ENCODE measurements around the gene GPHN.

DNA sequence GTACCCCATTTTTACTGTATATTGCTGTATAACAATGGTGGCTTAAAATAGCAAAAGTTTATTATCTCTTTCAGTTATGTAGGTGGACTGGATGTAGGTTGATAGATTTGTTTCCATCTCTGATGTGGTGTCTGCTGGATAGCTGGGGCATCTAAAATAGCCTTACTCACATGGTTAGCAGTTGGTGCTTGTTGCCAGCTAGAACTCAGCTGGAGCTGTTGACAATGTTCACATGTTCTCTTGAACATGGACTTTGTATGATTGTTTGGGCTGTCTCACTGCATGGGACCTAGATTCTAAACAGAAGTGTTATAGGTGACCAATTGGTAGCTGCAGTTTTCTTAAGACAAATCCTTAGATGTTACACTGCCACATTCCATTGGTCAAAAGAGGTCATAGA is 126.9 kb downstream of the GPHN start:
- TF ChIP-seq EP300 (IDR thresholded peaks at IDR 0.05): no peak
- TF ChIP-seq, protein P1, sequence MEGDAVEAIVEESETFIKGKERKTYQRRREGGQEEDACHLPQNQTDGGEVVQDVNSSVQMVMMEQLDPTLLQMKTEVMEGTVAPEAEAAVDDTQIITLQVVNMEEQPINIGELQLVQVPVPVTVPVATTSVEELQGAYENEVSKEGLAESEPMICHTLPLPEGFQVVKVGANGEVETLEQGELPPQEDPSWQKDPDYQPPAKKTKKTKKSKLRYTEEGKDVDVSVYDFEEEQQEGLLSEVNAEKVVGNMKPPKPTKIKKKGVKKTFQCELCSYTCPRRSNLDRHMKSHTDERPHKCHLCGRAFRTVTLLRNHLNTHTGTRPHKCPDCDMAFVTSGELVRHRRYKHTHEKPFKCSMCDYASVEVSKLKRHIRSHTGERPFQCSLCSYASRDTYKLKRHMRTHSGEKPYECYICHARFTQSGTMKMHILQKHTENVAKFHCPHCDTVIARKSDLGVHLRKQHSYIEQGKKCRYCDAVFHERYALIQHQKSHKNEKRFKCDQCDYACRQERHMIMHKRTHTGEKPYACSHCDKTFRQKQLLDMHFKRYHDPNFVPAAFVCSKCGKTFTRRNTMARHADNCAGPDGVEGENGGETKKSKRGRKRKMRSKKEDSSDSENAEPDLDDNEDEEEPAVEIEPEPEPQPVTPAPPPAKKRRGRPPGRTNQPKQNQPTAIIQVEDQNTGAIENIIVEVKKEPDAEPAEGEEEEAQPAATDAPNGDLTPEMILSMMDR (IDR thresholded peaks at IDR 0.05): no peak
